CD14-positive monocyte (primary cell): ENCODE measurements around the gene TMCC3. TPM values are rescaled to one million over a fixed set of nuclear protein-coding genes. Genes with fewer than 3 reads are reported as not detected.

Experiments
- DNase-seq, 3 donors: peaks; one replicate each; pipeline ENCODE4 v3.0.0-alpha.2; 2011 to 2022
- H2AFZ ChIP-seq: 2 replicates; pipeline ENCODE4 v1.6.0; 2012; ENCODE audit warnings: mild to moderate bottlenecking, low read depth, low read length, inconsistent platforms; ENCODE audit not compliant: insufficient read depth, poor library complexity, severe bottlenecking
- H3K27ac ChIP-seq, 2 donors: 1 replicate in 1 of 2; 2 replicates in 1 of 2; pipeline ENCODE4 v1.5.1; 2012 to 2013; ENCODE audit warnings: low read length in 2 of 2, control low read depth in 1 of 2, inconsistent platforms in 1 of 2, low read depth in 1 of 2, mild to moderate bottlenecking in 1 of 2
- H3K27me3 ChIP-seq, 2 donors: one replicate each; pipeline versions ENCODE4 v1.6.0 to v1.6.1; 2011 to 2013; ENCODE audit warnings: low read length in 2 of 2; ENCODE audit not compliant: control insufficient read depth in 2 of 2, insufficient read depth in 2 of 2
- H3K36me3 ChIP-seq, 2 donors: replicated peaks in 1 of 2; 1 replicate in 1 of 2; 2 replicates in 1 of 2; pipeline versions ENCODE4 v1.5.1 to v1.6.1; 2012 to 2013; ENCODE audit warnings: low read length in 2 of 2, control low read depth in 1 of 2, inconsistent platforms in 1 of 2, mild to moderate bottlenecking in 1 of 2; ENCODE audit not compliant: insufficient read depth in 2 of 2, control insufficient read depth in 1 of 2
- H3K4me1 ChIP-seq, 2 donors: 1 replicate in 1 of 2; 2 replicates in 1 of 2; pipeline versions ENCODE4 v1.5.1 to v1.6.1; 2012 to 2013; ENCODE audit warnings: low read length in 2 of 2, control low read depth in 1 of 2, inconsistent platforms in 1 of 2, mild to moderate bottlenecking in 1 of 2, moderate library complexity in 1 of 2; ENCODE audit not compliant: insufficient read depth in 2 of 2, control insufficient read depth in 1 of 2
- H3K4me2 ChIP-seq: replicated peaks from 2 replicates; pipeline ENCODE3; 2012; ENCODE audit warnings: low read length, moderate library complexity, mild to moderate bottlenecking; ENCODE audit not compliant: poor library complexity, severe bottlenecking; ENCODE audit errors: extremely low read depth
- H3K4me3 ChIP-seq, 3 experiments: fragments of 200-600 bp in 1 of 3; sonication (generic) in 1 of 3; replicated peaks in 1 of 3; 1 replicate in 2 of 3; 2 replicates in 1 of 3; pipeline ENCODE4 v1.5.1; 2011 to 2013; ENCODE audit warnings: low read length in 3 of 3, mild to moderate bottlenecking in 3 of 3, control low read depth in 2 of 3, low read depth in 2 of 3, inconsistent platforms in 1 of 3, moderate library complexity in 1 of 3
- H3K79me2 ChIP-seq: 2 replicates; pipeline ENCODE4 v1.6.0; 2012; ENCODE audit warnings: mild to moderate bottlenecking, control low read depth, inconsistent platforms, low read length, moderate library complexity; ENCODE audit not compliant: insufficient read depth
- H3K9ac ChIP-seq: 2 replicates; pipeline ENCODE4 v1.6.0; 2017; ENCODE audit warnings: low read length, mild to moderate bottlenecking; ENCODE audit not compliant: insufficient read depth, poor library complexity, severe bottlenecking
- H3K9me3 ChIP-seq, 2 donors: replicated peaks in 1 of 2; 1 replicate in 1 of 2; 2 replicates in 1 of 2; pipeline versions ENCODE4 v1.5.1 to v1.6.1; 2012 to 2013; ENCODE audit warnings: low read length in 2 of 2, control low read depth in 1 of 2; ENCODE audit not compliant: control insufficient read depth in 1 of 2, insufficient read depth in 1 of 2
- H4K20me1 ChIP-seq: 2 replicates; pipeline ENCODE4 v1.6.0; 2012; ENCODE audit warnings: mild to moderate bottlenecking, low read length, control low read depth, moderate library complexity; ENCODE audit not compliant: insufficient read depth
- H3K27ac Mint-ChIP-seq, 7 donors: one replicate each; pipeline ENCODE4 v1.8.0; 2020; ENCODE audit warnings: mild to moderate bottlenecking in 7 of 7, mixed read lengths in 7 of 7, moderate library complexity in 6 of 7, inconsistent platforms in 2 of 7
- H3K27me3 Mint-ChIP-seq, 3 donors: one replicate each; pipeline ENCODE4 v1.8.0; 2021 to 2022; ENCODE audit warnings: low read depth in 3 of 3, mild to moderate bottlenecking in 3 of 3, mixed read lengths in 3 of 3, moderate library complexity in 3 of 3, inconsistent platforms in 1 of 3
- H3K36me3 Mint-ChIP-seq, 2 donors: one replicate each; pipeline ENCODE4 v1.8.0; 2020; ENCODE audit warnings: mixed read lengths in 2 of 2, inconsistent platforms in 1 of 2, mild to moderate bottlenecking in 1 of 2
- H3K4me1 Mint-ChIP-seq: one replicate; pipeline ENCODE4 v1.8.0; 2020; ENCODE audit warnings: mild to moderate bottlenecking, mixed read lengths
- H3K4me3 Mint-ChIP-seq, 2 donors: one replicate each; pipeline ENCODE4 v1.8.0; 2020; ENCODE audit warnings: mild to moderate bottlenecking in 2 of 2, mixed read lengths in 2 of 2, moderate library complexity in 1 of 2
- H3K9me3 Mint-ChIP-seq, 7 donors: one replicate each; pipeline ENCODE4 v1.8.0; 2020 to 2022; ENCODE audit warnings: mixed read lengths in 7 of 7, mild to moderate bottlenecking in 6 of 7, moderate library complexity in 6 of 7, inconsistent platforms in 2 of 7
- CTCF ChIP-seq: fragments of 200-600 bp; IDR thresholded peaks from one replicate; pipeline ENCODE4 v1.8.0; 2022; ENCODE audit warnings: antibody characterized with exemption, mild to moderate bottlenecking
- WGBS: methylation state at CpG from one replicate; pipeline ENCODE4 v1.1.5; 2013; ENCODE audit warnings: missing lambda C conversion rate; ENCODE audit not compliant: insufficient coverage; 5-methylcytosine and 5-hydroxymethylcytosine counted together
- intact Hi-C, 2 donors: fragments of 100-400 bp; cut with micrococcal nuclease; formaldehyde crosslinking; loops; one replicate each; pipeline versions ENCODE4 v1.15.0 to v1.15.1; 2023
- polyA plus RNA-seq, 3 donors: library from polyadenylated mRNA; depleted of rRNA in 1 of 3; unstranded in 2 of 3; stranded (reverse) in 1 of 3; fragments of 300-500 nt in 2 of 3; fragments of >200 nt in 1 of 3; fragmentation: Illumina TruSeq in 2 of 3; gene quantifications; 1 replicate in 2 of 3; 2 replicates in 1 of 3; pipeline ENCODE4 v1.2.3, GENCODE V29; 2012 to 2021

The TMCC3 gene
- polyA plus RNA-seq, 3 donors = 3.4 to 14.7 (median 7.1) TPM

- H3K79me2 ChIP-seq = no peaks in the 10 kb centered on the region
- H3K4me2 ChIP-seq = peak overlapping the region; percentile 47
- H3K36me3 ChIP-seq = no peaks in the 10 kb centered on the region
- Mint-ChIP-seq H3K27me3 (peaks cover 3 to 11% (median 5%) of the 10 kb centered on the region in 3 donors), H3K4me1 (peaks cover 19% of the 10 kb centered on the region), H3K9me3 (peaks cover 0 to 3% (median 0%) of the 10 kb centered on the region in 7 donors), H3K36me3 (no peaks in the 10 kb centered on the region), H3K27ac (peak overlapping the region in 6 of 7 donors; percentile 35 to 84 (median 56)), H3K4me3 (no peak overlapping the region)
- intact Hi-C loops = no loop called here
- H3K27me3 ChIP-seq = peaks cover 0 to 3% of the 10 kb centered on the region in 2 donors
- TF ChIP-seq CTCF = no peak
- no peaks in the 10 kb centered on the region for H3K9me3 ChIP-seq
- no peak overlapping the region for H3K9ac ChIP-seq
- peak overlapping the region; percentile 22 to 63 for H3K27ac ChIP-seq
- H4K20me1 ChIP-seq = no peaks in the 10 kb centered on the region
- DNase-seq = peak in 2 of 3 donors; percentile 49 to 58
- H3K4me3 ChIP-seq = peak overlapping the region in 1 of 3 experiments; percentile 18
- H3K4me1 ChIP-seq = peaks cover 18% of the 10 kb centered on the region in 2 donors
- no peak overlapping the region for H2AFZ ChIP-seq
- WGBS = no CpG with 5 or more reads among the region's 4 CpGs
Observed at GRCh38 chr12:94663702-94664101, 13.3 kb upstream of the TMCC3 start.

DNA sequence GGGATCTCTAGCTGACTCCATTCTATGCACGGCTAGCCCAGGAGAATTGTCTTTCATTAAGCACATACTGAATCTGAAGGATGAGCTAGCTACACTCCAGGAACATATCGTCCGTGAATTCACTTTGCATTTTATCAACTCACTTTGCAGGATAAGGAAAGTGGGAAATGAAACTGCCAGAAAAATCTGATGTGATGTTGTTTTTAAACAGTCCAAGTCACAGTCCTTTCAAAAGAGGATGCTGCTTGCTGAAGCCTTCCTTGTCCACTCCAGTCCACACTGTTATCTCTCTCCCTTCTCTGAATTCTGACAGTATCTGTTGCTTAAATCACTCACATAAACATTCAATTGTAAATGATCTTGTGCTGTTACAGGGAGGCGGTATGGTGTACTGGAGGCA, 12.7 kb upstream of the TMCC3 start:
- Histone ChIP-seq H3K4me2 (peak overlapping the region; percentile 47), H3K36me3 (no peaks in the 10 kb centered on the region), H2AFZ (no peak overlapping the region), H3K4me1 (peaks cover 18% of the 10 kb centered on the region in 2 donors), H4K20me1 (no peaks in the 10 kb centered on the region), H3K27me3 (peaks cover 0 to 3% of the 10 kb centered on the region in 2 donors), H3K27ac (peak overlapping the region in 1 of 2 donors; percentile 63), H3K4me3 (peak overlapping the region in 1 of 3 experiments; percentile 18), H3K9me3 (no peaks in the 10 kb centered on the region), H3K9ac (no peak overlapping the region), H3K79me2 (no peaks in the 10 kb centered on the region)
- intact Hi-C loops = no loop called here
- no peak for TF ChIP-seq CTCF
- H3K4me1 Mint-ChIP-seq = peaks cover 19% of the 10 kb centered on the region
- H3K27me3 Mint-ChIP-seq = peaks cover 2 to 6% (median 3%) of the 10 kb centered on the region in 3 donors
- peak overlapping the region in 5 of 7 donors; percentile 58 to 72 (median 66) for H3K27ac Mint-ChIP-seq
- WGBS = no CpG with 5 or more reads among the region's 4 CpGs
- no peaks in the 10 kb centered on the region for H3K36me3 Mint-ChIP-seq
- no peak overlapping the region for H3K4me3 Mint-ChIP-seq
- H3K9me3 Mint-ChIP-seq = peaks cover 0 to 3% (median 0%) of the 10 kb centered on the region in 7 donors
- DNase-seq = peak in 2 of 3 donors; percentile 23 to 26
